Measurements from ENCODE around the gene FABP3. TPM values are rescaled to one million over a fixed set of nuclear protein-coding genes. Genes with fewer than 3 reads are reported as not detected.

FABP3 gene
- total and polyA plus RNA-seq, 2 experiments from 2014 or later, result 2.1 to 4.0 TPM

GRCh38 chr1:31397360-31398095 is 24.7 kb upstream of the FABP3 start:
- no peaks in the 10 kb centered on the region for H4K20me1 ChIP-seq (ENCODE audit: insufficient read depth)
- peaks cover 40% of the 10 kb centered on the region for H3K4me1 ChIP-seq (ENCODE audit: insufficient read depth)
- H3K9me2 ChIP-seq (ENCODE audit: insufficient read depth), result no peaks in the 10 kb centered on the region
- peak; percentile 55 for DNase-seq
- WGBS, 2 experiments (ENCODE audit: low coverage in 1 of 2, low lambda C conversion rate in 2 of 2, missing lambda C conversion rate in 2 of 2), result 5 to 10% methylated on average over 4 of the region's 4 CpGs
- H3K27ac ChIP-seq, result peak overlapping the region; percentile 13; the same call in 1 of the 2 replicates
- H3K4me3 ChIP-seq, result no peak overlapping the region
- H3K9me3 ChIP-seq (ENCODE audit: low read depth), result no peaks in the 10 kb centered on the region
- in situ Hi-C loops (cut with MboI), result no loop called here
- H3K79me2 ChIP-seq (ENCODE audit: insufficient read depth), result no peaks in the 10 kb centered on the region
- no peaks in the 10 kb centered on the region for H3K27me3 ChIP-seq (replicated peaks; ENCODE audit: insufficient read depth)
- H3K4me2 ChIP-seq (ENCODE audit: unreplicated experiment), result peak overlapping the region; percentile 7
- no peak overlapping the region for H2AFZ ChIP-seq
- no peaks in the 10 kb centered on the region for H3K36me3 ChIP-seq (ENCODE audit: low read depth)
- peaks cover 42% of the 10 kb centered on the region for H3F3A ChIP-seq (ENCODE audit: insufficient read depth)
- no peak overlapping the region for H3K9ac ChIP-seq
- TF ChIP-seq EZH2phosphoT487 (IDR thresholded peaks at IDR 0.05; ENCODE audit: insufficient read depth, low read depth) (no peak), EZH2 (IDR thresholded peaks at IDR 0.05; ENCODE audit: insufficient read depth, poor library complexity, severe bottlenecking) (no peak)

GRCh38 chr1:31396633-31397351 is 23.9 kb upstream of the FABP3 start:
- no peaks in the 10 kb centered on the region for H3K36me3 ChIP-seq (ENCODE audit: low read depth)
- no peak overlapping the region for H3K4me3 ChIP-seq
- peak overlapping the region; percentile 13; the same call in 1 of the 2 replicates for H3K27ac ChIP-seq
- H3K27me3 ChIP-seq (replicated peaks; ENCODE audit: insufficient read depth), result no peaks in the 10 kb centered on the region
- H3K79me2 ChIP-seq (ENCODE audit: insufficient read depth), result no peaks in the 10 kb centered on the region
- no peak overlapping the region for H2AFZ ChIP-seq
- no peaks in the 10 kb centered on the region for H3K9me2 ChIP-seq (ENCODE audit: insufficient read depth)
- TF ChIP-seq EZH2 (IDR thresholded peaks at IDR 0.05; ENCODE audit: insufficient read depth, poor library complexity, severe bottlenecking) (no peak), EZH2phosphoT487 (IDR thresholded peaks at IDR 0.05; ENCODE audit: insufficient read depth, low read depth) (peak; percentile 80; the same call in 1 of the 2 replicates)
- peak overlapping the region; percentile 7 for H3K4me2 ChIP-seq (ENCODE audit: unreplicated experiment)
- peak; percentile 90 for DNase-seq
- H4K20me1 ChIP-seq (ENCODE audit: insufficient read depth), result no peaks in the 10 kb centered on the region
- H3F3A ChIP-seq (ENCODE audit: insufficient read depth), result peaks cover 42% of the 10 kb centered on the region
- no peak overlapping the region for H3K9ac ChIP-seq
- no peaks in the 10 kb centered on the region for H3K9me3 ChIP-seq (ENCODE audit: low read depth)
- in situ Hi-C loops (cut with MboI), result no loop called here
- H3K4me1 ChIP-seq (ENCODE audit: insufficient read depth), result peaks cover 40% of the 10 kb centered on the region
- WGBS, 2 experiments (ENCODE audit: low coverage in 1 of 2, low lambda C conversion rate in 2 of 2, missing lambda C conversion rate in 2 of 2), result 72 to 76% methylated on average over 3 of the region's 3 CpGs

- 5 to 6% methylated on average over 36 of the region's 36 CpGs for WGBS, 2 experiments (ENCODE audit: low coverage in 1 of 2, low lambda C conversion rate in 2 of 2, missing lambda C conversion rate in 2 of 2)
- Histone ChIP-seq H3K4me1 (ENCODE audit: insufficient read depth) (peaks cover 29% of the 10 kb centered on the region), H3K79me2 (ENCODE audit: insufficient read depth) (no peaks in the 10 kb centered on the region), H3K36me3 (ENCODE audit: low read depth) (no peaks in the 10 kb centered on the region), H3K9me2 (ENCODE audit: insufficient read depth) (no peaks in the 10 kb centered on the region), H3F3A (ENCODE audit: insufficient read depth) (peaks cover 31% of the 10 kb centered on the region), H3K27me3 (replicated peaks; ENCODE audit: insufficient read depth) (no peaks in the 10 kb centered on the region), H3K4me2 (ENCODE audit: unreplicated experiment) (peak overlapping the region; percentile 44), H4K20me1 (ENCODE audit: insufficient read depth) (no peaks in the 10 kb centered on the region), H3K4me3 (peak overlapping the region; percentile 30), H3K27ac (no peak overlapping the region), H3K9me3 (ENCODE audit: low read depth) (no peaks in the 10 kb centered on the region), H2AFZ (peak overlapping the region; percentile 73), H3K9ac (no peak overlapping the region)
- TF ChIP-seq EZH2phosphoT487 (IDR thresholded peaks at IDR 0.05; ENCODE audit: insufficient read depth, low read depth) (no peak), EZH2 (IDR thresholded peaks at IDR 0.05; ENCODE audit: insufficient read depth, poor library complexity, severe bottlenecking) (no peak)
- DNase-seq, result peak; percentile 92
- in situ Hi-C loops (cut with MboI), result no loop called here
Measured at GRCh38 chr1:31394584-31395193, 21.8 kb upstream of the FABP3 start.

GRCh38 chr1:31393463-31393862 is 20.6 kb upstream of the FABP3 start:
- no peaks in the 10 kb centered on the region for H3K36me3 ChIP-seq (ENCODE audit: low read depth)
- no peaks in the 10 kb centered on the region for H3K9me2 ChIP-seq (ENCODE audit: insufficient read depth)
- H2AFZ ChIP-seq, result no peak overlapping the region
- no peak overlapping the region for H3K4me3 ChIP-seq
- no peak overlapping the region for H3K9ac ChIP-seq
- H3K27me3 ChIP-seq (replicated peaks; ENCODE audit: insufficient read depth), result no peaks in the 10 kb centered on the region
- DNase-seq, result no peak
- no peak overlapping the region for H3K27ac ChIP-seq
- no peak overlapping the region for H3K4me2 ChIP-seq (ENCODE audit: unreplicated experiment)
- peaks cover 24% of the 10 kb centered on the region for H3F3A ChIP-seq (ENCODE audit: insufficient read depth)
- H3K79me2 ChIP-seq (ENCODE audit: insufficient read depth), result no peaks in the 10 kb centered on the region
- no peaks in the 10 kb centered on the region for H3K9me3 ChIP-seq (ENCODE audit: low read depth)
- in situ Hi-C loops (cut with MboI), result no loop called here
- peaks cover 22% of the 10 kb centered on the region for H3K4me1 ChIP-seq (ENCODE audit: insufficient read depth)
- TF ChIP-seq EZH2 (IDR thresholded peaks at IDR 0.05; ENCODE audit: insufficient read depth, poor library complexity, severe bottlenecking), result no peak
- no peak for TF ChIP-seq EZH2phosphoT487 (IDR thresholded peaks at IDR 0.05; ENCODE audit: insufficient read depth, low read depth)
- H4K20me1 ChIP-seq (ENCODE audit: insufficient read depth), result no peaks in the 10 kb centered on the region

All from GM23248 (cell line).